Uterus (tissue), 2 donors: Measurements from ENCODE around the gene TMEM217.

Experiments
- CTCF ChIP-seq, 4 experiments: fragments of 200-600 bp in 2 of 4; fragments of 450-650 bp in 2 of 4; sonication (generic) in 2 of 4; IDR thresholded peaks; one replicate each; pipeline ENCODE4 v1.5.1; 2016 to 2019; ENCODE audit warnings: antibody characterized with exemption in 4 of 4, mild to moderate bottlenecking in 2 of 4, moderate library complexity in 1 of 4
- POLR2A ChIP-seq, 2 donors: fragments of 450-650 bp; IDR thresholded peaks; one replicate each; pipeline ENCODE4 v1.6.1; 2016; ENCODE audit warnings: antibody characterized with exemption in 2 of 2, mild to moderate bottlenecking in 1 of 2, moderate library complexity in 1 of 2

- TF ChIP-seq POLR2A (IDR thresholded peaks at IDR 0.05) = no peak
- TF ChIP-seq CTCF (IDR thresholded peaks at IDR 0.05) = no peak
Observed at GRCh38 chr6:37173493-37174195, 84.3 kb downstream of the TMEM217 start.
